GOT3 (cell line): ENCODE results near the gene C12orf75.
"Not testable (repeated sequence)": the region's sequence is repeated elsewhere in the genome, so short reads cannot be mapped to it uniquely, and the experiment has no call there.

Source experiments
- DNase-seq: peaks from one replicate; lab custom pipeline; 2025; ENCODE audit warnings: mixed read lengths; lab: John Stamatoyannopoulos, UW

Gene C12orf75

GRCh38 chr12:105336411-105336810, 5.9 kb downstream of the C12orf75 start:
- DNase-seq = no peak

GRCh38 chr12:105337391-105337790, 6.9 kb downstream of the C12orf75 start:
- DNase-seq = no peak

DNA sequence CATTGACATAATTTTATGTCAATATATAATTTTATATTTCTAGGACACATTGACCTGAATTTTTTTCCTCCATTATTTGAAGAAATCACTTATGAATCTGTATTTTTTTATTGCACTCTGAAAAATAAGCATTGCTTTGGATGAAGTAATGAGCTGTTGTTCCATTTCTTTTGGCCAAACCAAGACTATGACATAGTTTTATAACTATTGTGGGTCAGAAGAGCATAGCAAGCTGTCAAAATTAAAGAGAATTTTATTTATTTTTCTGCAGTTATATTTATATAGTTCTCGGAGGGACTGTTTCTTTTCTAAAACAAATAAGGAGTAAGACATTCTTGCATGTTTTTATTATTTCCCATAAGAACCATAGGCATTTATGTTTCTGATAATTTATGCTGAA, 8.5 kb downstream of the C12orf75 start:
- no peak for DNase-seq

GRCh38 chr12:105341010-105341409, 10.5 kb downstream of the C12orf75 start:
- no peak for DNase-seq

- not testable (repeated sequence) for DNase-seq
Measured at GRCh38 chr12:105341620-105342019, 11.1 kb downstream of the C12orf75 start.

DNA sequence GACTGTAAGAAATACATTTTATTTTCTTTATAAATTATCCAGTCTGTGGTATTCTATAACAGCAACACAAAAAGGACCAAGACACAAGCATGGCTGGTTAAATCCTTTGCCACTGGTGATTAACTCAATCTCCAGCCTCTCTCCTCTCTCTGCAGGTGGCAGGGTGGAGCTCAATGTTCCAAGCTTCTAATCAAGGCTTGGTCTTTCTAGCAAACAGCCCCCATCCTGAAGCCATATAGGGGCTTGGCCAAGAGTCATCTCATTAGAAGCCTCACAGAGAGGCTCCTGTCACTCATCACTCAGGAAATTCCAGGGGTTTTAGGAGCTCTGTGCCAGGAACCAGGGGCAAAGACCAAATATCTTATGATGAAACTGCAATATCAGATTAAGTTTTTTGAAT, 12.0 kb downstream of the C12orf75 start:
- DNase-seq = no peak

- DNase-seq = no peak
Measured at GRCh38 chr12:105343836-105344235, 13.3 kb downstream of the C12orf75 start.

GRCh38 chr12:105347499-105347898, 17.0 kb downstream of the C12orf75 start:
- DNase-seq = no peak

GRCh38 chr12:105348142-105348541, 17.7 kb downstream of the C12orf75 start:
- DNase-seq = no peak

- no peak for DNase-seq
Measured at GRCh38 chr12:105348561-105348960, 18.1 kb downstream of the C12orf75 start.

DNA sequence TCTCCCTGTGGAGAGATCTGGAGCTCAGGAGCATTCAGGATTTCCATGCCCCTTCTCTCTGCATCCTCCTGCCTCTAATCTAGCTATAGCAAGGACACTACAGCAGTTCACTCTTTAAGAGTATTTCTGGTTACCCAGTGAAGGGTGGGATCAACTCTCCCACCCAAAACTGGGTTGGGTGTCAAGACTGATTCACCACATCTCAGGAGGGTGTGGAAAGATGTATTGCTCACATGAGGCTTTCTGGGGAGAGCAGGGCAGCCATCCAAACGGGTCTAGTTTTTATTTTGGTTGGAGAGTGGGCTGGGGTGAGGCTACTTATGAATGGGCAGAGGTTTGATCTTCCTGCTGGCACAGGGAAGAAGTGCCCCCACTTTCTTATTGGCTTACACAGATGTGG, 18.6 kb downstream of the C12orf75 start:
- no peak for DNase-seq

- no peak for DNase-seq
Measured at GRCh38 chr12:105351523-105351922, 21.0 kb downstream of the C12orf75 start.

DNA sequence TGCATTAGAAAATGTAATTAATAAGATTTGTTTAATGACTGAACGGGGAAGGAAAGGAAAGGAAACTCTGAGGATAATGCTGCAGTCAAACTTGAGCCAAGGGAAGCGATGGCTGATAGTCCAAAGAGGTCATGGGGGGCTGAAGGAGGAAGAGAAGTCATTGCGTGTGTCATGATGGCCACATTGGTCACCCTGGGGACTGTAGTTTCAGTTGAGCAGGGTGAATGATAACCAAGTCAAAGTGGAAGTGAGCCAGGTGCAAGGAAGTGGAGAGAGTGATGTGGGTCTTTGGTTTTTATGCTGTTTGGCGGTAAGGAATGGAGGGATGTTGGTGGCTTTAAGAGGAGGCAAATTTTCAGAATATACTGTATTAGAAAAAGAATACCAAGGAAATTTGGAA, 21.6 kb downstream of the C12orf75 start:
- DNase-seq = no peak

GRCh38 chr12:105352940-105353635, 22.6 kb downstream of the C12orf75 start:
- DNase-seq = no peak

- DNase-seq = no peak
Measured at GRCh38 chr12:105355752-105356151, 25.3 kb downstream of the C12orf75 start.

- DNase-seq = no peak
Measured at GRCh38 chr12:105357162-105357691, 26.7 kb downstream of the C12orf75 start.

- no peak for DNase-seq
Measured at GRCh38 chr12:105358789-105359188, 28.3 kb downstream of the C12orf75 start.

DNA sequence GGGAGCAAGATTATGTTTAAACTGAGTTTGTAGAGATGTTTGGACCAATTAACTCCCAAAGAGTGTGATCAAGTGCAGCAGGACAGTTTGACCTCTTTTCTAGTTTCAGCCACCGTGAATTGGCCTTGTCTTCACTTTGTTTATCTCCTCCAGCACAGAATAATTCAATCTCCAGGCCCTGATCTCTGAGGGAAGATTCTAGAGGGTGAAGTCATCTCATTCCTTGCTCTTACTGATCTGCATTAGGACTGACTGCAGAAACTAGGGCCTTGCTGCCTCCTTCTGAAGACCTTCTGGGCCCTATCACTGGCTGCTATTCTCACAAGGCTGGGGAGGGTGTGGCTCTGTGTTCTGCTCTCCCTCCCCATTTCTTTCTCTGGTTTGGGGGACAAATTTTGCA, 29.4 kb downstream of the C12orf75 start:
- DNase-seq = no peak

GRCh38 chr12:105363890-105364289, 33.4 kb downstream of the C12orf75 start:
- DNase-seq = no peak

- DNase-seq = no peak
Measured at GRCh38 chr12:105365231-105365630, 34.7 kb downstream of the C12orf75 start.

- DNase-seq = no peak
Measured at GRCh38 chr12:105368047-105368646, 37.7 kb downstream of the C12orf75 start.

DNA sequence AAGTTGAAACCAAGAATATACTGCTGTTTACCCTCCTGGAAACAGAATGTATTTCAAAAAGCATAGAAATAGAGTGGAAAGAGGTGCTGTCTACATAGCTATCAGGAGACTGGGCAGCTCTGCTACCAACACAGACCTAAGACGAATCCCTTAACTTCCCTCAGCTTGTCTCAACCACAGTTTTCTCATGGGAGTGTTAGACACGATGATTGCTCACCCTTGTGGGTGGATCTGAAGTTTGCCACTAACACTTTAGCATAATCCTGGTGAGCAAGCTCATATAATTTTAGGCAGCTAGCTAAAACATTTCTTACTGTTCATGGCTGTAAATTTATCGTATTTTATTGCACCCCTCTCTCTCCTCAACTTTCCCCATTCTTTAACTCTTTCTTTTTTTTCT, 38.5 kb downstream of the C12orf75 start:
- no peak for DNase-seq

DNA sequence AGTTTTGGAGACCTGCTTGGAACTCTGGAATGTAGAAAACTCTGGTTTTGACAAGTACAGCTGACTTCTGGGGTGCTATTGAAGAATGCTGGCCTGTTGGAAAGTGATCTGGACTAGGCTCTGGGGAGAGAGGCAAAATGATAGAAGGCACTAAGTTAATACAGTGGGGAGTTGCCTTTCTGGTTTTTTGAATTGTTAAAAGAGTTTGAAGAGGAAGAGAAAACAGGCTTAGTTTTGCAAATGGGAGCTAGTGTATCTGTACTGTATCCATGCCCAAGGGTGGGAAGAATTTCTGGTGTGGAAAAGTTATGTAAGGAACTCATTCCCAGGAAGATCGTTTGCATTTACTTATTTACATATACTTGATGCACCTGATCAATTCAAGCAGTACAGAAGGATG, 43.8 kb downstream of the C12orf75 start:
- DNase-seq = no peak

DNA sequence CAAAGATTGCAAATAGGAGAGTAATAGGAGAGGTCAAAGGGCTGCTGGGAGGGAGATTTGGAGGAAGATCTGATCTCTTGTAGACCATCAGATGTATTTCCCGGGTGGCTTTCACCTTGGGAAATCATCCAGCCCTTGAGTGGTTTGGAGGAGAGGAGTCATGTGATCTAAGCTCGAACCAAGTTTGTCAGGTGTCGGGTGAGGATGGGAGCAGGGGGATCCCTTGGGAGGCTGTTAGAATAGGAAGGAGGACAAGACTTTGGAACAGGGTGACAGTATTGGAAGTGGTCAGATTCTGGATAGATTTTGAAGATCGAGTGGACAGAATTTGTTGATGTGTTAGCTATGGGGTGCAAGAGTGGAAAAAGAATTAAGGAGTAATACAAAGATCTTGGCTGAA, 46.6 kb downstream of the C12orf75 start:
- no peak for DNase-seq
